HepG2 (cell line): ENCODE data around the gene ZNF644. TPM values are rescaled to one million over a fixed set of nuclear protein-coding genes. Genes with fewer than 3 reads are reported as not detected.

Source experiments
- BCL3 ChIP-seq: sonication (generic); formaldehyde crosslinking; IDR thresholded peaks from 2 replicates; pipeline ENCODE4 v1.5.1; 2020; ENCODE audit warnings: mild to moderate bottlenecking, missing genetic modification reagents, moderate library complexity
- CBFB ChIP-seq: sonication (generic); formaldehyde crosslinking; IDR thresholded peaks from 2 replicates; pipeline ENCODE4 v1.4.0; 2020; ENCODE audit warnings: missing genetic modification reagents
- CEBPB ChIP-seq: IDR thresholded peaks from 2 replicates; pipeline ENCODE4 v1.6.1; 2011; ENCODE audit warnings: low read depth, low read length, improper control_type of control experiment, borderline replicate concordance
- CREB1 ChIP-seq, 2 experiments: fragments of 450-650 bp in 1 of 2; IDR thresholded peaks; 2 replicates each; pipeline ENCODE4 v1.6.1; 2016 to 2017; ENCODE audit warnings: control low read depth in 1 of 2, mild to moderate bottlenecking in 1 of 2, missing compliant biosample characterization in 1 of 2, missing genetic modification characterization in 1 of 2
- DBP ChIP-seq: sonication (generic); formaldehyde crosslinking; IDR thresholded peaks from 2 replicates; pipeline ENCODE4 v1.4.0; 2020; ENCODE audit warnings: missing genetic modification reagents; ENCODE audit errors: not compliant biosample characterization
- E2F5 ChIP-seq: sonication (generic); formaldehyde crosslinking; conservative IDR thresholded peaks from 2 replicates; pipeline ENCODE4 v1.4.0; 2020; ENCODE audit warnings: missing genetic modification reagents
- HMG20A ChIP-seq: IDR thresholded peaks from 2 replicates; pipeline ENCODE4 v1.6.1; 2016; ENCODE audit warnings: borderline replicate concordance
- HOXA9 ChIP-seq: sonication (generic); formaldehyde crosslinking; IDR thresholded peaks from 2 replicates; pipeline ENCODE4 v1.8.1; 2022; ENCODE audit warnings: missing genetic modification reagents, mild to moderate bottlenecking, moderate library complexity, borderline replicate concordance
- KDM5B ChIP-seq: sonication (generic); formaldehyde crosslinking; IDR thresholded peaks from 2 replicates; pipeline ENCODE4 v1.4.0; 2020; ENCODE audit warnings: missing genetic modification reagents, mild to moderate bottlenecking, borderline replicate concordance
- KLF16 ChIP-seq, 2 experiments: sonication (generic) in 1 of 2; formaldehyde crosslinking in 1 of 2; IDR thresholded peaks; 2 replicates each; pipeline versions ENCODE4 v1.6.1 to v1.8.0; 2016 to 2023; ENCODE audit warnings: missing genetic modification reagents in 2 of 2, missing compliant biosample characterization in 1 of 2
- MAFF ChIP-seq: IDR thresholded peaks from 2 replicates; pipeline ENCODE4 v1.6.1; 2011; ENCODE audit warnings: low read depth, low read length, improper control_type of control experiment
- MEIS1 ChIP-seq: sonication (generic); formaldehyde crosslinking; IDR thresholded peaks from 2 replicates; pipeline ENCODE4 v1.9.0; 2021; ENCODE audit warnings: mild to moderate bottlenecking, missing genetic modification reagents, moderate library complexity, borderline replicate concordance
- MYNN ChIP-seq: sonication (generic); formaldehyde crosslinking; IDR thresholded peaks from 2 replicates; pipeline ENCODE4 v1.4.0; 2020; ENCODE audit warnings: mild to moderate bottlenecking, low read depth, missing genetic modification reagents
- NPAS2 ChIP-seq: sonication (generic); formaldehyde crosslinking; IDR thresholded peaks from 2 replicates; pipeline ENCODE4 v1.8.0; 2022; ENCODE audit warnings: mild to moderate bottlenecking, missing genetic modification reagents, borderline replicate concordance
- STAG1 ChIP-seq: sonication (generic); formaldehyde crosslinking; IDR thresholded peaks from 2 replicates; pipeline ENCODE4 v1.4.0; 2020; ENCODE audit warnings: missing genetic modification reagents
- TRIM22 ChIP-seq: fragments of 450-650 bp; IDR thresholded peaks from 2 replicates; pipeline ENCODE4 v1.6.1; 2017
- ZNF281 ChIP-seq: sonication (generic); formaldehyde crosslinking; IDR thresholded peaks from 2 replicates; pipeline ENCODE4 v1.4.0; 2020; ENCODE audit warnings: missing genetic modification reagents, borderline replicate concordance
- ZNF331 ChIP-seq: sonication (generic); formaldehyde crosslinking; IDR thresholded peaks from 2 replicates; pipeline ENCODE4 v1.4.0; 2020; ENCODE audit warnings: missing genetic modification reagents
- ZNF501 ChIP-seq: sonication (generic); formaldehyde crosslinking; IDR thresholded peaks from 2 replicates; pipeline ENCODE4 v1.5.1; 2020; ENCODE audit warnings: mild to moderate bottlenecking, moderate library complexity, missing genetic modification reagents
- ZNF768 ChIP-seq: sonication (generic); formaldehyde crosslinking; IDR thresholded peaks from 2 replicates; pipeline ENCODE4 v1.4.0; 2020; ENCODE audit warnings: missing genetic modification reagents
- ZNF780A ChIP-seq: sonication (generic); formaldehyde crosslinking; IDR thresholded peaks from 2 replicates; pipeline ENCODE4 v1.8.0; 2022; ENCODE audit warnings: mild to moderate bottlenecking, missing genetic modification reagents, moderate library complexity
- ZNF792 ChIP-seq: IDR thresholded peaks from 2 replicates; pipeline ENCODE4 v1.6.1; 2016
- polyA plus RNA-seq, 8 experiments: library from polyadenylated mRNA; depleted of rRNA in 3 of 8; stranded (reverse) in 7 of 8; unstranded in 1 of 8; fragments of >200 nt; fragmentation: Illumina TruSeq in 4 of 8; extraction: Trizol in 4 of 8; gene quantifications; 2 replicates each; pipeline versions ENCODE4 v1.2.1 to v1.2.3, GENCODE V29; 2011 to 2016; ENCODE audit warnings: low read depth in 4 of 8, missing spikeins in 1 of 8, mixed read lengths in 1 of 8; ENCODE audit not compliant: insufficient read depth in 1 of 8
- total RNA-seq, 5 experiments: library from RNA; depleted of rRNA; stranded (reverse); fragments of >200 nt; fragmentation: Illumina TruSeq; extraction: Trizol; gene quantifications; 2 replicates each; pipeline ENCODE4 v1.2.3, GENCODE V29; 2016; ENCODE audit warnings: low read depth in 1 of 5

Gene ZNF644
- total and polyA plus RNA-seq, 2 of the 13 experiments (the other 11 are each of a cell fraction or from before 2014, with no cell fraction given), result 17.7 to 51.7 TPM

- TF ChIP-seq E2F5 (peak; percentile 89), CEBPB (no peak), MEIS1 (CRISPR knock-in tag) (0 out of 2 replicates have a peak, but pooled peaks have one; percentile 68), ZNF501 (peak; percentile 96), DBP (peak; percentile 36), BCL3 (CRISPR knock-in tag) (peak; percentile 96), MAFF (no peak), HMG20A (CRISPR knock-in tag) (peak; percentile 43; the same call in 1 of the 2 replicates), ZNF780A (CRISPR knock-in tag) (peak; percentile 79; the same call in 1 of the 2 replicates), ZNF792 (peak; percentile 80), ZNF768 (CRISPR knock-in tag) (peak; percentile 71), STAG1 (CRISPR knock-in tag) (no peak), ZNF281 (CRISPR knock-in tag) (peak; percentile 86; the same call in 1 of the 2 replicates), CBFB (CRISPR knock-in tag) (no peak), KDM5B (CRISPR knock-in tag) (peak; percentile 91), NPAS2 (no peak), HOXA9 (peak; percentile 89; the same call in 1 of the 2 replicates), MYNN (CRISPR knock-in tag) (peak; percentile 72; the same call in 1 of the 2 replicates), KLF16 (CRISPR knock-in tag; IDR thresholded peaks at IDR 0.05) (peak; percentile 70 to 75; a peak in 2 of 4 replicates), TRIM22 (no peak), CREB1 (IDR thresholded peaks at IDR 0.05) (peak; percentile 80), CREB1 (CRISPR knock-in tag; IDR thresholded peaks at IDR 0.05) (peak; percentile 77), ZNF331 (peak; percentile 57; the same call in 1 of the 2 replicates)
Measured at GRCh38 chr1:91021686-91022517, at the start of gene ZNF644 (continued).
